Panc1 (cell line): ENCODE results near the gene ALG12. TPM values are rescaled to one million over a fixed set of nuclear protein-coding genes. Genes with fewer than 3 reads are reported as not detected.

Experiments used
- ATAC-seq: fragments of 200-7000 bp; cut with Tn5 transposase; 2 replicates; pipeline ENCODE4 v1.9.1; 2020; ENCODE audit warnings: mild to moderate bottlenecking, moderate library complexity
- BruUV-seq: library from RNA; stranded (reverse); fragments of 400-500 nt; replicated peaks from 2 replicates; lab custom pipeline; 2021; lab: Mats Ljungman, UMichigan
- CTCF ChIA-PET: fragments of 300-600 bp; sonication (Branson Sonifier 250); formaldehyde crosslinking; loops from one replicate; lab custom pipeline; 2022; ENCODE audit warnings: antibody characterized with exemption; lab: Charles Lee
- POLR2A ChIA-PET: fragments of 300-600 bp; sonication (Branson Sonifier 250); formaldehyde crosslinking; loops from one replicate; lab custom pipeline; 2022; ENCODE audit warnings: antibody characterized with exemption; lab: Charles Lee
- DNase-seq: peaks from one replicate; pipeline ENCODE4 v3.0.0-alpha.2; 2010; ENCODE audit warnings: low read depth, low spot score
- H3K27ac ChIP-seq: 2 replicates; pipeline ENCODE4 v1.5.1; 2011; ENCODE audit warnings: mild to moderate bottlenecking, low read length, inconsistent platforms
- H3K27me3 ChIP-seq: fragments of 200-500 bp; sonication (Bioruptor generic); 2 replicates; pipeline ENCODE4 v1.6.0; 2014; ENCODE audit warnings: low read length, inconsistent platforms; ENCODE audit not compliant: control insufficient read depth, insufficient read depth
- H3K36me3 ChIP-seq: fragments of 200-500 bp; sonication (Bioruptor generic); 2 replicates; pipeline ENCODE4 v1.5.1; 2014; ENCODE audit warnings: inconsistent platforms, mild to moderate bottlenecking, low read length, moderate library complexity; ENCODE audit not compliant: control insufficient read depth, insufficient read depth
- H3K4me1 ChIP-seq: 2 replicates; pipeline ENCODE4 v1.5.1; 2011; ENCODE audit warnings: inconsistent platforms, mild to moderate bottlenecking, low read length, moderate library complexity; ENCODE audit not compliant: control insufficient read depth, insufficient read depth
- H3K4me3 ChIP-seq, 2 experiments: 2 replicates each; pipeline ENCODE4 v1.5.1; 2011 to 2012; ENCODE audit warnings: low read depth in 2 of 2, low read length in 2 of 2, mild to moderate bottlenecking in 2 of 2, inconsistent platforms in 1 of 2, moderate library complexity in 1 of 2
- H3K9me3 ChIP-seq: fragments of 200-500 bp; sonication (Bioruptor generic); 2 replicates; pipeline ENCODE4 v1.5.1; 2014; ENCODE audit warnings: low read depth, mild to moderate bottlenecking, inconsistent platforms, low read length, moderate library complexity; ENCODE audit not compliant: control insufficient read depth, insufficient read depth
- CTCF ChIP-seq: fragments of 450-650 bp; IDR thresholded peaks from 2 replicates; pipeline ENCODE4 v1.5.1; 2017; ENCODE audit warnings: mild to moderate bottlenecking
- POLR2AphosphoS5 ChIP-seq: IDR thresholded peaks from 2 replicates; pipeline ENCODE4 v1.6.1; 2012; ENCODE audit warnings: mild to moderate bottlenecking, low read depth, low read length, moderate library complexity
- SIN3A ChIP-seq: IDR thresholded peaks from 2 replicates; pipeline ENCODE4 v1.6.1; 2012; ENCODE audit warnings: low read depth, mild to moderate bottlenecking, low read length, moderate library complexity, borderline replicate concordance; ENCODE audit not compliant: insufficient read depth
- TCF7L2 ChIP-seq: IDR thresholded peaks from 2 replicates; pipeline ENCODE4 v1.6.1; 2011; ENCODE audit warnings: mild to moderate bottlenecking, low read depth, low read length, inconsistent platforms
- in situ Hi-C: cut with HindIII; loops from 2 replicates; pipeline ENCODE4 v1.10.0; 2016; ENCODE audit warnings: low sequenced_read_pairs, low pct_unique_long_range_greater_than_20kb
- intact Hi-C: fragments of 100-400 bp; cut with micrococcal nuclease; formaldehyde crosslinking; loops from one replicate; pipeline ENCODE4 v1.10.0; 2022; ENCODE audit not compliant: unreplicated experiment
- total RNA-seq: library from RNA; stranded (reverse); gene quantifications from one replicate; pipeline ENCODE4 v1.2.1, GENCODE V29; 2021; ENCODE audit not compliant: unreplicated experiment
- TF ChIP-seq, protein P1 (sequence below), 2 experiments: IDR thresholded peaks; 2 replicates each; pipeline ENCODE4 v1.6.1; 2011 to 2012; ENCODE audit warnings: low read depth in 2 of 2, control low read depth in 1 of 2, low read length in 1 of 2, mild to moderate bottlenecking in 1 of 2, moderate library complexity in 1 of 2; ENCODE audit not compliant: insufficient read depth in 1 of 2

The ALG12 gene
- total RNA-seq, 1 experiment from 2014 or later: 23.4 TPM

GRCh38 chr22:49923445-49923844 lies 5.2 kb upstream of the ALG12 start:
- in situ Hi-C loops: no loop called here
- H3K27me3 ChIP-seq: no peaks in the 10 kb centered on the region
- BruUV-seq: no TSS peak
- peaks cover 3% of the 10 kb centered on the region; the same call in 1 of the 2 replicates for H3K4me1 ChIP-seq
- no peaks in the 10 kb centered on the region for H3K9me3 ChIP-seq
- H3K36me3 ChIP-seq: no peaks in the 10 kb centered on the region
- TF ChIP-seq SIN3A (no peak), CTCF (no peak), POLR2AphosphoS5 (no peak), TCF7L2 (no peak)
- TF ChIP-seq, protein P1, sequence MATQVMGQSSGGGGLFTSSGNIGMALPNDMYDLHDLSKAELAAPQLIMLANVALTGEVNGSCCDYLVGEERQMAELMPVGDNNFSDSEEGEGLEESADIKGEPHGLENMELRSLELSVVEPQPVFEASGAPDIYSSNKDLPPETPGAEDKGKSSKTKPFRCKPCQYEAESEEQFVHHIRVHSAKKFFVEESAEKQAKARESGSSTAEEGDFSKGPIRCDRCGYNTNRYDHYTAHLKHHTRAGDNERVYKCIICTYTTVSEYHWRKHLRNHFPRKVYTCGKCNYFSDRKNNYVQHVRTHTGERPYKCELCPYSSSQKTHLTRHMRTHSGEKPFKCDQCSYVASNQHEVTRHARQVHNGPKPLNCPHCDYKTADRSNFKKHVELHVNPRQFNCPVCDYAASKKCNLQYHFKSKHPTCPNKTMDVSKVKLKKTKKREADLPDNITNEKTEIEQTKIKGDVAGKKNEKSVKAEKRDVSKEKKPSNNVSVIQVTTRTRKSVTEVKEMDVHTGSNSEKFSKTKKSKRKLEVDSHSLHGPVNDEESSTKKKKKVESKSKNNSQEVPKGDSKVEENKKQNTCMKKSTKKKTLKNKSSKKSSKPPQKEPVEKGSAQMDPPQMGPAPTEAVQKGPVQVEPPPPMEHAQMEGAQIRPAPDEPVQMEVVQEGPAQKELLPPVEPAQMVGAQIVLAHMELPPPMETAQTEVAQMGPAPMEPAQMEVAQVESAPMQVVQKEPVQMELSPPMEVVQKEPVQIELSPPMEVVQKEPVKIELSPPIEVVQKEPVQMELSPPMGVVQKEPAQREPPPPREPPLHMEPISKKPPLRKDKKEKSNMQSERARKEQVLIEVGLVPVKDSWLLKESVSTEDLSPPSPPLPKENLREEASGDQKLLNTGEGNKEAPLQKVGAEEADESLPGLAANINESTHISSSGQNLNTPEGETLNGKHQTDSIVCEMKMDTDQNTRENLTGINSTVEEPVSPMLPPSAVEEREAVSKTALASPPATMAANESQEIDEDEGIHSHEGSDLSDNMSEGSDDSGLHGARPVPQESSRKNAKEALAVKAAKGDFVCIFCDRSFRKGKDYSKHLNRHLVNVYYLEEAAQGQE (IDR thresholded peaks at IDR 0.05; ENCODE audit: insufficient read depth in 1 of 2, low read depth in 2 of 2, low read length in 1 of 2): no peak
- ChIA-PET CTCF (no interaction called here), POLR2A (no interaction called here)
- no peak overlapping the region for H3K27ac ChIP-seq
- no peak for DNase-seq
- intact Hi-C loops: no loop called here
- ATAC-seq: no peak
- H3K4me3 ChIP-seq: no peak overlapping the region

GRCh38 chr22:49922926-49923325 lies 4.7 kb upstream of the ALG12 start:
- intact Hi-C loops (no loop called here), in situ Hi-C loops (no loop called here)
- POLR2A ChIA-PET: no interaction called here
- peaks cover 3% of the 10 kb centered on the region; the same call in 1 of the 2 replicates for H3K4me1 ChIP-seq
- CTCF ChIA-PET: no interaction called here
- H3K27me3 ChIP-seq: no peaks in the 10 kb centered on the region
- no TSS peak for BruUV-seq
- no peaks in the 10 kb centered on the region for H3K36me3 ChIP-seq
- ATAC-seq: no peak
- H3K9me3 ChIP-seq: no peaks in the 10 kb centered on the region
- H3K27ac ChIP-seq: no peak overlapping the region
- no peak for DNase-seq
- TF ChIP-seq SIN3A: no peak
- no peak overlapping the region for H3K4me3 ChIP-seq

GRCh38 chr22:49922484-49922883 lies 4.2 kb upstream of the ALG12 start:
- intact Hi-C loops (no loop called here), in situ Hi-C loops (no loop called here)
- TF ChIP-seq CTCF: no peak
- TF ChIP-seq, protein P1 (IDR thresholded peaks at IDR 0.05; ENCODE audit: insufficient read depth in 1 of 2, low read depth in 2 of 2, low read length in 1 of 2): no peak
- TF ChIP-seq SIN3A: no peak
- no peak for TF ChIP-seq POLR2AphosphoS5
- TF ChIP-seq TCF7L2: no peak
- H3K9me3 ChIP-seq: no peaks in the 10 kb centered on the region
- no peak overlapping the region for H3K27ac ChIP-seq
- H3K36me3 ChIP-seq: peaks cover 4% of the 10 kb centered on the region; the same call in 1 of the 2 replicates
- DNase-seq: no peak
- no peak overlapping the region for H3K4me3 ChIP-seq
- no peaks in the 10 kb centered on the region for H3K27me3 ChIP-seq
- CTCF ChIA-PET: interaction anchor here (0.6 kb wide), 1 partner anchor 556 kb away, joined by 4 read pairs; no protein-coding TSS in a partner anchor
- peaks cover 3% of the 10 kb centered on the region; the same call in 1 of the 2 replicates for H3K4me1 ChIP-seq
- POLR2A ChIA-PET: no interaction called here
- no peak for ATAC-seq
- no TSS peak for BruUV-seq
